GM12801 (cell line): ENCODE measurements around the gene PLCH2.

Experiments
- CTCF ChIP-seq: IDR thresholded peaks from one replicate; pipeline ENCODE4 v1.5.1; 2011; ENCODE audit warnings: control low read depth; ENCODE audit not compliant: insufficient read length; ENCODE audit errors: extremely low read depth

Gene PLCH2

DNA sequence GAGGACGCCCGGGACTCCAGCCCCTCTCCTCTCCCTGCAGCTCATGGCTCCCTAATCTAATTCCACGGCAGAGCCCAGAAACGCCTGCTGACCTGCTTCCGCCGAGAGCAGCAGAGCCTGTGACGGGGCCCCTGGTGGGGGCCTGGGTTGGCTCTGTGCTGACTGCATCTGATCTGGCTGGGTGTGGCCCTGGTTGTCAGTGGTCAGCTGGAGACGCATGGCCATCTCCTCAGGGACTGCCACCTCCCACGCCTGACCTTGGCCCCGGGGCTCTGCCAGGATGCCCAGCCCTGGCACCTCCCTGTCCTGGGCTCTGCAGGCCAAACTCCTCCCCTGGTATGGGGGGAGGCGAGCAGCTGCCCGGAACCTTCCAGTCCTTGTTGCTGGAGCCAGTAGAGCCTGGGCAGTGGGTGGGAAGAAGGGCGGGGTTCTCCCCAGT lies 1.1 kb upstream of the PLCH2 start:
- no peak for TF ChIP-seq CTCF

DNA sequence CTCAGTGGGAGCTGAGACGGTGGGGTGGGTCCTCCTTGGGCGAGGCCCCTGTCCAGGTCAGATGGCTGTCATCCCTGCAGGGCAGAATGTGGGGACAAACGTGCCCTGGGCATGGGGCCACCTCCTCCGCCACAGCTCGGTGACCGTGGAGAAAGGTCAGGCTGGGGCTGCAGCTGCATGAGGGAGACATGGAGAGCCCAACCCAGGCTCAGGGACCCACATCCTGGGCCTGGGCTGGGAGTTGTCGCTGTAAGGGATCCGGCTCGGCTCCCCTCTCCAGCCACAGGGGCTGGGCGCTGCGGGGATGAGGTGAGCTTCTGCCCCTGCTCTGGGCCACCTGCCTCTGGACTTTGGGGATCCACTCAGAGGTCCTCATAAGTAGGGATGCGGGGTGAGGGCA lies 518 bp upstream of the PLCH2 start:
- TF ChIP-seq CTCF: no peak

DNA sequence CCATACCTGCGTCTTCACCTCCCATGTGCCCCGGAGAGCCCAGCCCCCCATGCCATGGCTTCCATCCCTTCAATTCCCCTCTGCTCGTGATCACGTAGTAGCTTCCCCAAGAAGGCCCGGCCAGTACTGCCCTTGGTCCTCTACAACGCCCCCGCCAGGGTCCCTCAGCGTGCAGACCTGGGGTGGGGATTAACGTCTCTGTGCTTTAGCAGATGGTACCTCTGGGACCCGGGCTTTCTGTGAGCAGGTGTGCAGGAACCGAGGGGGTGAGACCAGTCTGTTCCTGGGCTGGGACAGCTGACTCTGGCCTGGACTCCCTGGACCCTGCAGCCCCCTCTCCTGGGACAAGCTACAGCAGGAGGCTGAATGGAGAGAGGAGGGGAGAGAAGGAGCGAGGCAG lies 1.2 kb downstream of the PLCH2 start:
- no peak for TF ChIP-seq CTCF

- TF ChIP-seq CTCF: no peak
These were observed 1.9 kb downstream of the PLCH2 start for GRCh38 chr1:2477791-2478499.

DNA sequence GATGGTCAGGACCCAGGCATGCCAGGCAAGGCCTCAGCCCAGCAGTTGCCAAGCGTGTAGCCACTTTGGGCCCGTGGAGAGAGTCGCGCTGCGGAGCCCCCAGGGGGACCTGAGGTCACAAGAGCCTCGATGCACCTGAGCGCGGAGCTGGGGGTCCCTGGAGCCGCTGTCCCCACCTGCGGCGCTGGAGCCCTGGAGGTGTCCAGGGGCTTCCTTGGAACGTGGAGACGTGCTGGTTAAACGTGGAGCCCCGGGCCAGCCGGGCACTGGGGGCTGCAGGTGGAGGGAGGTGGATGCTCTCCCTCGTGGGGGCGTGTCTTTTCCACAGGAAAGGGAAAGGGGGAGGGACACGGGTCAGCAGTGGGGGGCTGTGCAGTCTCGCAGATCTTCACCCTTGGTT lies 3.1 kb downstream of the PLCH2 start:
- TF ChIP-seq CTCF: no peak

GRCh38 chr1:2479618-2480017 lies 3.5 kb downstream of the PLCH2 start:
- no peak for TF ChIP-seq CTCF

- TF ChIP-seq CTCF: no peak
These were observed 4.3 kb downstream of the PLCH2 start for GRCh38 chr1:2480236-2480985.
